GM12801 (cell line): ENCODE measurements around the gene RIC1.

Experiments used
- CTCF ChIP-seq: IDR thresholded peaks from one replicate; pipeline ENCODE4 v1.5.1; 2011; ENCODE audit warnings: control low read depth; ENCODE audit not compliant: insufficient read length; ENCODE audit errors: extremely low read depth

Gene RIC1

GRCh38 chr9:5626727-5627634, 1.9 kb upstream of the RIC1 start:
- TF ChIP-seq CTCF: no peak

GRCh38 chr9:5628183-5628529, 751 bp upstream of the RIC1 start:
- TF ChIP-seq CTCF: no peak

GRCh38 chr9:5629312-5630080, 589 bp downstream of the RIC1 start:
- TF ChIP-seq CTCF: no peak

- no peak for TF ChIP-seq CTCF
Measured at GRCh38 chr9:5630081-5630507, 1.2 kb downstream of the RIC1 start.

- no peak for TF ChIP-seq CTCF
Measured at GRCh38 chr9:5631026-5631425, 2.1 kb downstream of the RIC1 start.

GRCh38 chr9:5632540-5632939, 3.6 kb downstream of the RIC1 start:
- TF ChIP-seq CTCF: no peak

- no peak for TF ChIP-seq CTCF
Measured at GRCh38 chr9:5633243-5633642, 4.3 kb downstream of the RIC1 start.
